Activated gamma-delta T cell (primary cell): ENCODE data around the gene ZNF14.
"Not testable (repeated sequence)": the region's sequence is repeated elsewhere in the genome, so short reads cannot be mapped to it uniquely, and the experiment has no call there.

Source experiments
- DNase-seq: peaks from one replicate; lab custom pipeline; 2025; lab: John Stamatoyannopoulos, UW

Gene ZNF14

GRCh38 chr19:19746286-19747213, 13.6 kb upstream of the ZNF14 start:
- DNase-seq: no peak

GRCh38 chr19:19745496-19746285, 12.8 kb upstream of the ZNF14 start:
- no peak for DNase-seq

- no peak for DNase-seq
Measured at GRCh38 chr19:19744641-19745040, 11.7 kb upstream of the ZNF14 start.

- DNase-seq: not testable (repeated sequence)
Measured at GRCh38 chr19:19743921-19744320, 11.0 kb upstream of the ZNF14 start.

- no peak for DNase-seq
Measured at GRCh38 chr19:19743176-19743575, 10.3 kb upstream of the ZNF14 start.

GRCh38 chr19:19742773-19743172, 9.9 kb upstream of the ZNF14 start:
- no peak for DNase-seq

- DNase-seq: no peak
Measured at GRCh38 chr19:19741184-19741583, 8.3 kb upstream of the ZNF14 start.

GRCh38 chr19:19740755-19741154, 7.8 kb upstream of the ZNF14 start:
- no peak for DNase-seq

- DNase-seq: no peak
Measured at GRCh38 chr19:19738564-19738963, 5.7 kb upstream of the ZNF14 start.

- no peak for DNase-seq
Measured at GRCh38 chr19:19737559-19738332, 4.8 kb upstream of the ZNF14 start.

GRCh38 chr19:19721896-19722295, 11.0 kb downstream of the ZNF14 start:
- DNase-seq: no peak

GRCh38 chr19:19719798-19720197, 13.1 kb downstream of the ZNF14 start:
- no peak for DNase-seq

- no peak for DNase-seq
Measured at GRCh38 chr19:19711934-19712828, 20.7 kb downstream of the ZNF14 start.

GRCh38 chr19:19711306-19711933, 21.5 kb downstream of the ZNF14 start:
- DNase-seq: no peak

GRCh38 chr19:19710506-19710905, 22.4 kb downstream of the ZNF14 start:
- DNase-seq: no peak

- DNase-seq: no peak
Measured at GRCh38 chr19:19704836-19705235, 28.1 kb downstream of the ZNF14 start.

GRCh38 chr19:19700493-19700892, 32.4 kb downstream of the ZNF14 start:
- not testable (repeated sequence) for DNase-seq

GRCh38 chr19:19697589-19697988, 35.3 kb downstream of the ZNF14 start:
- no peak for DNase-seq

- no peak for DNase-seq
Measured at GRCh38 chr19:19696386-19696785, 36.5 kb downstream of the ZNF14 start.

- no peak for DNase-seq
Measured at GRCh38 chr19:19691683-19692082, 41.2 kb downstream of the ZNF14 start.

- DNase-seq: not testable (repeated sequence)
Measured at GRCh38 chr19:19689023-19689422, 43.9 kb downstream of the ZNF14 start.
